GM18909 (cell line): ENCODE results near the gene PPCDC.
"Not testable (repeated sequence)": the region's sequence is repeated elsewhere in the genome, so short reads cannot be mapped to it uniquely, and the experiment has no call there.

Source experiments
- ATAC-seq: cut with Tn5 transposase; IDR thresholded peaks from one replicate; pipeline ENCODE4 v1.9.1; 2021; ENCODE audit warnings: mild to moderate bottlenecking; ENCODE audit not compliant: unreplicated experiment, poor library complexity

PPCDC gene

GRCh38 chr15:75064846-75065245, 41.5 kb downstream of the PPCDC start:
- ATAC-seq = no peak

- no peak for ATAC-seq
Observed at GRCh38 chr15:75065467-75065850, 42.1 kb downstream of the PPCDC start.

GRCh38 chr15:75065851-75066509, 42.6 kb downstream of the PPCDC start:
- no peak for ATAC-seq

- ATAC-seq = no peak
Observed at GRCh38 chr15:75067123-75067830, 43.9 kb downstream of the PPCDC start.

DNA sequence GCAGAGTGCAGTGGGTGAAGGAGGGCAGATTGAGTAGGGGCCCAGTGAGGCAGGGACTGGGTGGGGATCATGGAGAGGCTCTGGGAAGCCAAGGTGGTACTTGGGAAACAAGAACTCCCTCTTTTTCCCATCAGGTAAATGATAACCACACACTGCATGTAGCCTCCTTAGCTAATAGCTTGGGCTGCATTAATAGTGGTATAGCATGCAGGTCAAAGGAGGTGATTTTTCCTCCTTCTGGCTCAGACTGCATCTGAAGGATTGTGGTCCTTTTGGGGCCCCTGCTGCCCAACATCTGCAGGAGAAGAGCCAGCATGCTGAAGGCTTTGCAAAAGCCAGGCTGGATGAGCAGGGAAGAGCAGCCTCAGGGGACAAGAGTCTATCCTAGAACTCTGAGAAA, 45.4 kb downstream of the PPCDC start:
- no peak for ATAC-seq

DNA sequence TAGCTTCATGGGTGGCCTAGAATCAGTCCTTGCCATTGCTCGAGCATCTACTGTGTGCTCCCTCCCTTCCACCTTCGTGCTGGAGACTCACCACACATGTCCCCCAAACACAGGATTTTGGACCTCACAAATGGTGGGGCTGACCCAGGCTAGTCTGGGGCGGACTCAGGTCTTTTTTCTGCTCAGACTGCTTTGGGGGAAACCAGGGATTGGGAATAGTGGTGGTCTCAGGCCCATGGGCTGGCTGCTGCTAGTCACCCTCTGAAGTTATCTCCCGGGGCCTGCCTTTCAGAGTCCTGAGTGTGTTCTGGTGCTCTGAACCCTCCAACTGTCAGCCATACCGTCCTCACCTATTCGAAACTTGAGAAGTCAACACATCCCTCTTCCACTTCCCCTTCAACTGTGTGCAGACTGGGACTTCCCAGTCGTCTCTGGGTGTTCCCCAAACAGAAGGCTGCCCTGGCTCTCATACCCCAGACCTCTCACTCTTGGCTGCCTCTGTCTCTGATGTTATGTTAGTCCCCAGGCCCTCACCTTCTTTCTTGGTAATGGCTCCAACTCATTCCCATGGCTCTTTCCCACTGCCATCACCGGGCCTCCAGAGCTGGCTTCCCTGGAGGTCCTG, 46.0 kb downstream of the PPCDC start:
- ATAC-seq = peak; percentile 80

- ATAC-seq = no peak
Observed at GRCh38 chr15:75070674-75071073, 47.3 kb downstream of the PPCDC start.

DNA sequence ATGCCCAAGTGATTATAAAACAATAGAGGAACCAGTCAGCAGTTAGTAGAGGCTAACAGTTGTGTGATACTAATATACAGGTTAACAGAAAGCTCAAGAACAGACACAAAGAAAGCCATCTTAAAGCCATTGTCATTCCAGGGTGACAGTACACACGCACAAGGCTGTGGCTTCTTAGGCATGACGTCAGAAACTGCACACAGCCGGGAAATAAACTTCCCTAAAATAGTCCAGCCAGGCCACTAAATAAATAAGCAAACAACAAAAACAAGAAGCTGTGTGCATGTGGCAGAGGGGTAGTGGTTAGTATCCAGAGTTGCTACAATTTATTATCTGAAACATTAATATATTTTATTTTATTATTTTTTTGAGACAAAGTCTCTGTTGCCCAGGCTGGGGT, 49.8 kb downstream of the PPCDC start:
- no peak for ATAC-seq

GRCh38 chr15:75076277-75076676, 52.9 kb downstream of the PPCDC start:
- no peak for ATAC-seq

GRCh38 chr15:75077551-75077961, 54.2 kb downstream of the PPCDC start:
- ATAC-seq = not testable (repeated sequence)

DNA sequence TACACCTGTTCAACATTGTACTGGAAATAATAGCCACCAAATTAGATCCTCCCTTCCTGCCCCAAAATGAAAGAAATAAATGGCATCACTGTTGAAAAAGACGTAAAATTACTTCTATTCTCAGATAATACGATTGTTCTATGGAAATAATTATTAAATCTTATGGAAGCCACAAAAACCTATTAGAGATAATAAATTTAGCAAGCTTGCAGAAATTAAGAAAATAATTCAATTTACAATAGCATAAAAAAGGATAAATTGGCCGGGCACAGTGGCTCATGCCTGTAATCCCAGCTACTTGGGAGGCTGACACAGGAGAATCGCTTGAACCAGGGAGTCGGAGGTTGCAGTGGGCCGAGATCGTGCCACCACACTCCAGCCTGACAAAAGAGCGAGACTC, 57.8 kb downstream of the PPCDC start:
- ATAC-seq = no peak

- ATAC-seq = no peak
Observed at GRCh38 chr15:75082689-75083088, 59.3 kb downstream of the PPCDC start.

GRCh38 chr15:75085708-75086107, 62.3 kb downstream of the PPCDC start:
- not testable (repeated sequence) for ATAC-seq

DNA sequence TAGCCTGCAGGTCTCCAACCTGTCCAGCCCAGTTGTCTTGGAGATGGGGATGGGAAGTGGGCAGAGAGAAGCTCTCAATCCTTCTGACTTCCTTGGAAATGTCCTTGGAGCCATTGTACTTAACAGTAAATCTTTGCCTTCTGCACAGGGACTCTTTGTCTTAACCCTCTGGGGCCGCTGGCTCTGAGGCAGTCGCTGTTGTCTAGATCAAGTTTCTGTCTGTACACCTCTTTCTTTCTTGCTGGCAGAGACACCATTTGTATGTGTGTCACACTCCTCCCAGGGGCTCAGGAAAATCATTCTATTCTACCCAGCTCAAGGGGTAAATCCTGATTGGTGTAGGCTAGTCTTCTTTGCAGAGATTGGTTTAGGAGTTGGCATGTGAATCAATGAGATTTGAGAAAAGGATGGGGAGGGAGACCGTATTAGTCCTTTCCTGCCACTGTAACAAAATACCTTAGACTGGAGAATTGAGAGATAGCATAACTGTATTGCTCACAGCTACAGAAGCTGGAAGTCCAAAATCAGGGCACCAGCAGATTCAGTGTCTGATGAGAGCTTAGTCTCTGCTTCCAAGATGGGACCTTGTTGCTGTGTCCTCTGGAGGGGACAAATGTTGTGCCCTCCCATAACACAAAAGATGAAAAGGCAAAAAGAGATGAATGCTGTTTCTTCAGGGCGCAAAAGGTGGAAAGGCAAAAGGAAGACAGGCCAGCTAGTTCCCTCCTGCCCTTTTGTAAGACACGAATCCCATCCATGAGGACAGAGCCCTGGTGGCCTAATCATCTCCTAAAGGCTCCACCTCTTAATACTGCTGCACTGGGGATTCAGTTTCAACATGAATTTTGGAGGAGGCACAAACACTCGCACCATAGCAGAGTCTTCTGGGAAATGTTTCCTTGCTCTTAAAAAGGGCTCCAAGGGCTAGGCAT, 66.3 kb downstream of the PPCDC start:
- no peak for ATAC-seq

GRCh38 chr15:75090388-75090734, 67.0 kb downstream of the PPCDC start:
- no peak for ATAC-seq

GRCh38 chr15:75091814-75092213, 68.4 kb downstream of the PPCDC start:
- peak; percentile 43 for ATAC-seq

DNA sequence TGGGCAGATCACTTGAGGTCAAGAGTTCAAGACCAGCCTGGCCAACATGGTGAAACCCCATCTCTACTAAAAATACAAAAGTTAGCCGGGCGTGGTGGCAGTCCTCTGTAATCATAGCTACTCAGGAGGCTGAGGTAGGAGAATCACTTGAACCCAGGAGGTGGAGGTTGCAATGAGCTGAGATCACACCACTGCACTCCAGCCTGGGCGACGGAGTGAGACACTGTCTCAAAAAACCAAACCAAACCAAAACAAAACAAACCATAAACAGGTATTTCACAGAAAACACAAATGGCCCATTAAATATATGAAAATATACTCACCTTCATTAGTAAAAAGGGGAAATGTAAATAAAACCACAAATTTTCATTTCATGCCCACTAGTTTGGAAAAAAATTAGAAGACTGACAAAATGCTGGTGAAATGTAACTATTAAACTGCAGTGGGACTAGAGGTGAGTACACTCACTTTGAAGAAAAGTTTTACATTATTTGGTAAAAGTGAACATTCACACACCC, 71.6 kb downstream of the PPCDC start:
- peak; percentile 44 for ATAC-seq

DNA sequence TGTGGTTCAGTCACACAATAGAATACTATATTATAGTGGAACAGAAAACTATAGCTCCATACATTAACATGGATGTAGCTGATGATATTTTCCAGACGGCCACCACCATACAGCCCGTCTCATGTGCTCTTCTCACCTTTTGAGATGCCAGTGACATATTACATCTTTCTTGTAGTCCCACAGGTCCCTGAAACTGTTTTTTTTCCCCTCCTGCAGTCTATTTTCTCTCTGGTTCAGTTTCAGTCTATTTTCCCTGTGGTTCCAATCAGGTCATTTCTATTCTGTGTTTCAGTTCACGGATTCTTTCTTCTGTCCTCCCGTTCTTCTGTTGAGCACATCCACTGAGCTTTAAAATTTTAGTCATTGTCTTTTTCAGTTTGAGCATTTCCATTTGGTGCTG, 72.2 kb downstream of the PPCDC start:
- peak; percentile 39 for ATAC-seq

DNA sequence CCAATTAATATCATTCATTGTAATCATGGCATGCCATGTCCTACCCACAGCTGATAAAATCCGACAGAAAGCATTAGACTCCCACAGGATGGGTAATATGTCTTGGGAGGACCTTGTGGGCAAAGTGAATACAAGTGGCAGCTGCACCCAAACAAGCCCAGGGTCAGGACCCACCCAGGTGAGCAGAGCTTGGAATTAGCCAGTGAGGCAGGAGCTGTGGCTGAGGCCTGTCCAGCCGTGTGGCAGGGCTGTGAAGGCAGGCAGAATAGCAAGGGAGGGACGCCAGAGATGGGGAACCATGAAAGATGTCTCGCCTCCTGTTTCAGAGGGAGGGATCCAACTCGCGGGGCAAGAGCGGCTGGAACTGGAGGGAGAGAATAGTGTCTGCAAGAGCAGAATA, 74.5 kb downstream of the PPCDC start:
- no peak for ATAC-seq

DNA sequence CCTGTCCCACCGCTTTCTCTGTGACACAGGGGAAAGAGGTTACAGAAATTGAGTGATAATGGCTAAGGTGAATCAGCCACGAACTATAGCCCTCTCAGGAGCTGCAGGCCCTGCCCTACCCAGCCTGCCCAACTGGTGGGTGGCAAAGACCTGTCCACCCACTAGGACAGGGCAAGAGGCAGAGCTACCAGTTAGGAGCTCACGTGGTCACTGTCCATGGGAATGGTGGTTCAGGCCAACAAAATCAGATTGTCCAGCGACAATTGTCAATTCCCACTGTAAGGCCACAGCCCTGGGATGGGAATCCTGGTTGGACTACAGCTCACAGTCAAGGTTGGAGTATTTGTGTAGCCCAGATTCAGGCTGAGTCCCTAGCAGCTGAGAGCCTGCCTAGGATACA, 75.0 kb downstream of the PPCDC start:
- no peak for ATAC-seq
